Measurements from ENCODE around the gene TPRG1L. TPM values are rescaled to one million over a fixed set of nuclear protein-coding genes. Genes with fewer than 3 reads are reported as not detected.

TPRG1L gene
- total and polyA plus RNA-seq, 7 donors: 34.9 to 105 (median 49.2) TPM

DNA sequence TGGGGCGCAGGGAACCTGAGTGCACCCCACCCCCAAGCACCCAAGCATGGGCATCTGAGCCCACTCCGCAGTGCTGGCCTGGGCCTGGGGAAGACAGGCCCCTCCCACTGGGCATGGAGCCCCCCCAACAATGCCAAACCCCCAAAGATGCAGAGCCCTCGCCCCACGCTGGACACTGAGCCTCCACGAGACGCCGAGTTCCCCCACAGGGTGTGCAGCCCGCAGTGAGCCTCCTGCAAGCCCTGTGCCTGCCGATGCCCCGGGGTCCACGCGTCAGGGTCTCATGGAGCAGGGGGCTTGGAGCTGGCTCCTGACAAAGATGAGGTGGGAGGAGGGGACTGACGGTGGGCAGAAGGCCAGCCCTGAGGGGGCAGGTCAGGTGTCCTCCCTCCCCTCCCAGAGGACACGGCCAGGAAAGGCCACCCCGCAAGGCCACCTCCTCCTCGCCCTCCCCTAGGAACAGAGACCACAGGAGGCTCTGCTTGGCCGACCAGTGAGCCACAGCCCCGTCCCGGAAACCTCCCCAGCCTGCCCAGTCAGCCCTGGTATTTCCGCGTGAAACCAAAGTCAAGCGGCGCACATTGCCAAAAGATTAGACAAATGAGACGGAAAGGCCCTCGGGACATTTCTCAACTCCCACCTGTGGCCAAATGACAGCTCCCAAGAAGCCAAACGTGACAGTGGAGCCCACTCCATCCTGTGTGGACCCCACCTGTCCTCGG, 46.9 kb upstream of the TPRG1L start:
- Histone ChIP-seq H3K27me3 (peaks cover 0 to 23% (median 0%) of the 10 kb centered on the region in 3 donors), H3K9me3 (no peaks in the 10 kb centered on the region), H3K27ac (no peak overlapping the region), H3K4me1 (peaks cover 0 to 5% (median 2%) of the 10 kb centered on the region in 4 donors), H3K36me3 (no peaks in the 10 kb centered on the region), H3K4me3 (no peak overlapping the region)
- WGBS, 2 donors: 77 to 82% methylated on average over 27 of the region's 27 CpGs
- TF ChIP-seq CTCF (IDR thresholded peaks at IDR 0.05): no peak
- no peak for TF ChIP-seq POLR2A (IDR thresholded peaks at IDR 0.05)
- TF ChIP-seq POLR2AphosphoS5 (IDR thresholded peaks at IDR 0.05): no peak
- no peak for TF ChIP-seq EP300 (IDR thresholded peaks at IDR 0.05)
- intact Hi-C loops (cut with DNase I): no loop called here
- DNase-seq: no peak

DNA sequence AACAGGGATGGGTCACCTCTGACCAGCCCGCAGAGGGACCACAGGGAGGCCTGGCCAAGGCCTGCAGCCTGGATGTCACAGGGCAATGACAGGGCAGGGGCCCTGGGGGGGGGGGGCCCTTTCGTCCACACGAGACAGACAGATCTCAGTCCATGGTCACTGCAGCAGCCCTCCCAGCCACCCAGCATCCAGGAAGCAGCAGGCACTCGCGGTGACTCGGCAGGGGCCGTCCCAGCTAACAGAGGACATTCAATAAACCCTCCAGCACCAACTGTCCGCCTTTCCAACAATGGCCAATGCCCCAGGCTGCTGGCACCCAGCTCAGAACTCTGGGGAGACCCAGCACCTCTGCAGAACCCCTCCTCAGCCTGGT, 46.4 kb upstream of the TPRG1L start:
- peaks cover 0 to under 1% (median 0%) of the 10 kb centered on the region in 4 donors for H3K4me1 ChIP-seq
- H3K4me3 ChIP-seq: no peak overlapping the region
- WGBS, 2 donors: 69 to 87% methylated on average over 8 of the region's 8 CpGs
- H3K27ac ChIP-seq: no peak overlapping the region
- DNase-seq: no peak
- no peaks in the 10 kb centered on the region for H3K9me3 ChIP-seq
- intact Hi-C loops (cut with DNase I): no loop called here
- no peaks in the 10 kb centered on the region for H3K36me3 ChIP-seq
- TF ChIP-seq POLR2AphosphoS5 (IDR thresholded peaks at IDR 0.05): no peak
- no peak for TF ChIP-seq EP300 (IDR thresholded peaks at IDR 0.05)
- no peak for TF ChIP-seq CTCF (IDR thresholded peaks at IDR 0.05)
- TF ChIP-seq POLR2A (IDR thresholded peaks at IDR 0.05): no peak
- peaks cover 0 to 25% (median 0%) of the 10 kb centered on the region in 3 donors for H3K27me3 ChIP-seq

- no peak for TF ChIP-seq EP300 (IDR thresholded peaks at IDR 0.05)
- TF ChIP-seq POLR2A (IDR thresholded peaks at IDR 0.05): no peak
- no peak for TF ChIP-seq CTCF (IDR thresholded peaks at IDR 0.05)
- no peak for TF ChIP-seq POLR2AphosphoS5 (IDR thresholded peaks at IDR 0.05)
- no peaks in the 10 kb centered on the region for H3K4me1 ChIP-seq
- H3K9me3 ChIP-seq: no peaks in the 10 kb centered on the region
- intact Hi-C loops (cut with DNase I): no loop called here
- H3K27me3 ChIP-seq: peaks cover 0 to 25% (median 0%) of the 10 kb centered on the region in 3 donors
- H3K36me3 ChIP-seq: no peaks in the 10 kb centered on the region
- H3K4me3 ChIP-seq: no peak overlapping the region
- no peak overlapping the region for H3K27ac ChIP-seq
- WGBS, 2 donors: 77 to 89% methylated on average over 19 of the region's 19 CpGs
- DNase-seq: no peak
These were observed 45.9 kb upstream of the TPRG1L start for GRCh38 chr1:3578906-3579305.

DNA sequence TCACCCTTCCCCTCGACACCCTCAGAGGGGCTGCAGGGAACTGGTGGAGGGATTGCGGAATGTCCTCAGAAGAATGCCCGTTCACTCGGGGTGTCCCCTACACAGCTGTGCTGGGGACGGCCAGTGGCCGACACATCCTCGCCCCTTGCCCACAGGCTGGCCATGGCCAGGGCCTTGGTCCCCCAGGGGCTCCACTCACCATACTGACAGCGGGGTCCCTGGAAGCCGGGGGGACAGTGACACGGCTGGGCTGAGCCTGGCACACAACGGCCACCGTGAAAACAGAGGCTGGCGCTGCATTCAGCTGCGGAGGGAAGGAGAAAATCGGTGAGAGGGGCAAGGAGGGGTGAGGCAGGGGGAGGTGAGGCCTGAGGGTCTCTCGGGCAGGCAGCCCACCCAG, 45.2 kb upstream of the TPRG1L start:
- WGBS, 2 donors: 82 to 91% methylated on average over 16 of the region's 16 CpGs
- peaks cover 0 to 25% (median 0%) of the 10 kb centered on the region in 3 donors for H3K27me3 ChIP-seq
- intact Hi-C loops (cut with DNase I): no loop called here
- no peak overlapping the region for H3K4me3 ChIP-seq
- H3K9me3 ChIP-seq: no peaks in the 10 kb centered on the region
- no peak overlapping the region for H3K27ac ChIP-seq
- no peak for DNase-seq
- H3K36me3 ChIP-seq: no peaks in the 10 kb centered on the region
- no peaks in the 10 kb centered on the region for H3K4me1 ChIP-seq
- no peak for TF ChIP-seq CTCF (IDR thresholded peaks at IDR 0.05)

DNA sequence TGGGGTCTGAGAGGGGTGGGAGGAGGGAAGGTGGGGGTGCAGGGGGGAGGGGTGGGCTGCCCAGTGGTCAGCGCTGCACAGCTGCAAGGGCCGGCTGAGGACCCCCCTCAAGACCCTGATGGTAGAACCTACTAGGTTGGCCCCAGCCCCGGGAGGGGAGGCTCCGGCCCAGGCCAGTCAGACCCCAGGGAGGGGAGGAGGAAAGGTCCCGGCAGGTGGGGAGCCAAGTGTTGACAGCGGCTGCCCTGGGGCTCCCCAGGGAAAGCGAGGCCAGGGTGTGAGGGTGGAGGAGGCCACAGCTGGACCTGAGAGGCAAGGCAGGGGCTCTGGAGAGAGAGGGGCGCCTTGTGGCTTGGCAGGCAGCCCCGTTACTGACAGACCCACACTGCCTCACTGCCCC, 44.6 kb upstream of the TPRG1L start:
- 73 to 75% methylated on average over 9 of the region's 9 CpGs for WGBS, 2 donors
- Histone ChIP-seq H3K27ac (no peak overlapping the region), H3K4me1 (no peaks in the 10 kb centered on the region), H3K9me3 (no peaks in the 10 kb centered on the region), H3K27me3 (peaks cover 0 to 25% (median 0%) of the 10 kb centered on the region in 3 donors), H3K36me3 (no peaks in the 10 kb centered on the region), H3K4me3 (no peak overlapping the region)
- TF ChIP-seq POLR2A (IDR thresholded peaks at IDR 0.05) (no peak), CTCF (IDR thresholded peaks at IDR 0.05) (no peak), POLR2AphosphoS5 (IDR thresholded peaks at IDR 0.05) (no peak), EP300 (IDR thresholded peaks at IDR 0.05) (no peak)
- no peak for DNase-seq
- intact Hi-C loops (cut with DNase I): no loop called here

All from sigmoid colon (tissue), 7 donors.